Occipital lobe (tissue), 2 donors: Measurements from ENCODE around the gene C19orf33. TPM values are rescaled to one million over a fixed set of nuclear protein-coding genes. Genes with fewer than 3 reads are reported as not detected.

Experiments used
- DNase-seq: peaks from one replicate; lab custom pipeline; 2025; lab: John Stamatoyannopoulos, UW
- total RNA-seq: library from RNA; depleted of rRNA; stranded (reverse); fragments of >200 nt; gene quantifications from one replicate; pipeline ENCODE4 v1.2.3, GENCODE V29; 2014

Gene C19orf33
- total RNA-seq, 1 donor from 2014 or later = not detected

- no peak for DNase-seq
These were observed 5.0 kb downstream of the C19orf33 start for GRCh38 chr19:38308926-38309614.

- no peak for DNase-seq
These were observed 5.7 kb downstream of the C19orf33 start for GRCh38 chr19:38309615-38310278.

GRCh38 chr19:38310279-38310670 is 6.2 kb downstream of the C19orf33 start:
- DNase-seq = no peak

- DNase-seq = no peak
These were observed 6.9 kb downstream of the C19orf33 start for GRCh38 chr19:38310986-38311385.

DNA sequence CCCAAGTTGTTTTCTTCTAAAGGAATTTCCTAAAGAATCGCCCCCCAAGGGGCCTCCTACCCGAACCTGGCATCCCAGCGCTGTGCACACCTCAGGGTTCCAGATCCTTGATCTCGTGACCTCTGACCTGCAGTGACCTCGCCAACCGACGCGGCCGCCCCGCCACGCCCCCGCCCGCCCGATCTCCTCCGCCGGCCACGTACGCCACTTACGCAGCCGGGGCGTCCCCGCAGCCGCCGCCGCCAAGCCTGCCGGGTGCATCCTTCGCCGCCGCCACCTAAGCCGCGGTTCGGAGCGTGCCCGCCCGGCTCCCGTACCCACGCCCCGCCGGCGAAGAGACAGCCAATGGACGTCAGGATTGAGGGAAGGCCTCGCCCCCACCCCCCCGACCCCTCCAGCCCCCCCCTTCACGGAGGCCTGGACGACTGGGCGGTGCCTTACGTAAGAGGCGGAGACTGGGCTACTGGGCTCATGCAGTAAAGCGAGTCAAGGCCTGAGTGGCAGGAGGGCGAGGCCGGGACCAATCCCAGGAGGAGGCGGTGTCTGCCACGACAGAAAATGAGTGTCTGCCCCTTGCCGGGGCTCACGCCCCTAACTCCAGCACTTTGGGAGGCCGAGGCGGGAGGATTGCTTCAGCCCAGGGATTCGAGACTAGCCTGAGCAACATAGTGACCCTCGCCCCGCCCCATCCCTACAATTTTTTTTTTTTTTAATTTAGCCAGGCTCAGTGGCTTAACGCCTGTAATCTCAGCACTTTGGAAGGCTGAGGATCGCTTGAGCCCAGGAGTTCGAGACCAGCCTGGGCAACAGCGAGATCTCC is 11.8 kb downstream of the C19orf33 start, which contains the start of gene YIF1B:
TSS of gene YIF1B (minus strand) at position 291 of the 820 bp plus-strand sequence. CDS start at position 261, 30 bp downstream.
- DNase-seq = peak; percentile 99

DNA sequence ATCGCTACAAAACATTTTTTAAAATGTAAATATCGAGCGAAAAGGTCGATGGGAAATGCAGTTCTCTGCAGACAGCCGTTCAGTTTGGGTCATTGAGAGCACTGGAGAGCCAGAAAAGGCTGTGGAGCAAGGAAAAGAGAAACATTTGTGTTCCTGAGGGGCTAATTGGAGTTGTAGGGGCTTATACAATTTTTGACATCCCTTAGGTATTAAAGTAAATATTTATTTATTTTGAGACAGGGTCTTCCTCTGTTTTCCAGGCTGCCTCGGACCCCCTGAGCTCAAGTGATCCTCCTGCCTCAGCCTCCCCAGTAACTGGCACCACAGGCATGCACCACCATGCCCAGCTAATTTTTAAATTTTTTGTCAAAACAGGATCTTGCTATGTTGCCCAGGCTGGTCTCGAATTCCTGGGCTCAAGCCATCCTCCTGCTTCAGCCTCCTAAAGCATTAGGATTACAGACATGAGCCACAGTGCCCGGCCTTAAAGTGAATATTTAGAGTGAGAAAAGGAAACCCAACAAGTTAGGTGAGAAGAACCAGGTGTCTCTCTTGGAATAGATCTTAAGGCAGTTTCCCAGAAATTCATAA is 12.5 kb downstream of the C19orf33 start:
- DNase-seq = no peak

- DNase-seq = no peak
These were observed 13.1 kb downstream of the C19orf33 start for GRCh38 chr19:38317104-38317612.

- no peak for DNase-seq
These were observed 14.6 kb downstream of the C19orf33 start for GRCh38 chr19:38318660-38319059.

GRCh38 chr19:38319421-38320258 is 15.6 kb downstream of the C19orf33 start, which contains the start of gene KCNK6:
KCNK6 (plus strand) TSS chr19:38319845; CDS start chr19:38319951, 106 bp downstream.
- DNase-seq = peak; percentile 23

GRCh38 chr19:38320969-38321339 is 16.9 kb downstream of the C19orf33 start:
- no peak for DNase-seq

DNA sequence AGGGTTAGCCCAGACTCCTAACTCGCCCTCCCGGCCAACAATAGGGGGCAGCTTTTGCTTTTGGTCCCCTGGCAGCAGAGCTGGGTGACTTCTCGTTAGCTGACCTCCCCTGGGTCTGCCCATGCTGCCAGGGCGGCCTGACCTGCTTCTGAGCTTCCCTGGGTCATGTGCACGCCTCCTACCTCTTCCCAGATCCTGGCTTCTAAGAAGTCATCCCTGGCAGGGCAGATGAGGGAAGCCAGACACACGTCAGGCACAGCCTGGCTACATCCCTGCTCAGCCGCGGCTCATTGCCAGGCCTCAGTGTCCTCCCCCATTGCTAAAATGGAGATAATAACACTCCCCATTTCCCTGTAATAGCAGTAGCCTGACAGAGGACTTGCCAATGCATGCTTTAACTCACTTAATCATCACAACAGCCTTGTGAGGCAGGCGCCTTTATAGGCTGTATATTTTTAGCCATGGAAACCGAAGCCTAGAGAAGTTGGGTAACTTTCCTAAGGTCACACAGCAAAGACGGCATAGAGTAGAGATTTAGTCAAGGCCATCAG is 17.7 kb downstream of the C19orf33 start:
- DNase-seq = peak; percentile 15

DNA sequence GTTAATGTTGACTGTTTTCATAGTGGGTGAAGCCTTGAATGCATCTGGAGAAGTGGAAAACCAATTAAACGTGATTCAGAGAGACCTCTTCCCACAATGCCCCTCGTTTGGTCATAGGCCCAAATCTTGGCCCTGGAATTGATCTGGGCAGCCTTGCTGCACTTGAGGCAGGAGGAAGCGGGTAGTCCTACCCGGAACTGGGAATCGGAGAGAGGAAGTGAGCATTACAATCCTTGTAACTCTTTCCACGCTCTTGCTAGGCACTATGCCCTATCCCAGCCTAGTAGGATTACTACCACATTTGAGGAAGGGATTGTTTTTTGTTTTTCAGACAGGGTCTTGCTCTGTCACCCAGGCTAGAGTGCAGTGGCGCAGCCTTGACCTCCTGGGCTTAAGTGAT is 19.2 kb downstream of the C19orf33 start:
- DNase-seq = no peak

GRCh38 chr19:38324431-38324830 is 20.4 kb downstream of the C19orf33 start:
- DNase-seq = no peak

DNA sequence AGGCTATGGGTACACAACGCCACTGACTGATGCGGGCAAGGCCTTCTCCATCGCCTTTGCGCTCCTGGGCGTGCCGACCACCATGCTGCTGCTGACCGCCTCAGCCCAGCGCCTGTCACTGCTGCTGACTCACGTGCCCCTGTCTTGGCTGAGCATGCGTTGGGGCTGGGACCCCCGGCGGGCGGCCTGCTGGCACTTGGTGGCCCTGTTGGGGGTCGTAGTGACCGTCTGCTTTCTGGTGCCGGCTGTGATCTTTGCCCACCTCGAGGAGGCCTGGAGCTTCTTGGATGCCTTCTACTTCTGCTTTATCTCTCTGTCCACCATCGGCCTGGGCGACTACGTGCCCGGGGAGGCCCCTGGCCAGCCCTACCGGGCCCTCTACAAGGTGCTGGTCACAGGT is 22.5 kb downstream of the C19orf33 start:
- no peak for DNase-seq

DNA sequence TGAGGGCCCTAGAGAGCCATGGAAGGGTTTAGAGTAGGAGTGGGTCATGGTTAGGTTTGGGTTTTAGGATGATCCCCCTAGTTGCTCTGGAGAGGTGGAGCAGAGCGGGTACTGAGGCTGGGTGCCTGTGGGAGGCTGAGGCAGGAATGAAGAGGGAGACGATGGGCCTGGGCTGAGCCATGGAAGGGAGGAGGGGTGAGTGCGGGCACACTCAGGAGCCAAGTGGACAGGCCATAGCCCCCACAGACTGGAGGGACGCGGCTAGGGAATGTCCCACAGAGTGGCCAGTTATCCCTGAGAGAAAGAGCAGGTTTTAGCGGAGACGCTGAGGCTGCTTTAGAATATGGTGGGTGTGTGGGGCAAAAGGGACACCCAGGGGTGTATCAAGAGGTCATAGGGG is 25.6 kb downstream of the C19orf33 start:
- no peak for DNase-seq

- DNase-seq = no peak
These were observed 27.7 kb downstream of the C19orf33 start for GRCh38 chr19:38331728-38332127.

DNA sequence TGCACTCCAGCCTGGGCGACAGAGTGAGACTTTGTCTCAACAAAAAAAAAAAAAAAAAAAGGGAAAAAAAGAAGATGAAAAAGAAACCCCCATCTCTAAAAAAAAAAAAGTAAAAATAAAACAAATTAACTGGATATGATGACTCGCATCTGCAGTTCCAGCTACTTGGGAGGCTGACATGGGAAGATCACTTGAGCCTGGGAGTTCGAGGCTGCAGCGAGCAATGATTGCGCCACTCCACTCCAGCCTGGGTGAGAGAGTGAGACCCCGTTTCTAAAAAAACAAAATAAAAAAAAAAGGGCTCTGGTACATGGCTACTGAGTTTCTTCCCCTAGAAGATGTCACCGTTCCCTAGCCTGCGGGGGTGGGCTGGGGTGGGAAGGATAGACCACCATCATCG is 29.2 kb downstream of the C19orf33 start:
- DNase-seq = no peak

GRCh38 chr19:38335949-38336637 is 32.0 kb downstream of the C19orf33 start:
- peak; percentile 93 for DNase-seq

DNA sequence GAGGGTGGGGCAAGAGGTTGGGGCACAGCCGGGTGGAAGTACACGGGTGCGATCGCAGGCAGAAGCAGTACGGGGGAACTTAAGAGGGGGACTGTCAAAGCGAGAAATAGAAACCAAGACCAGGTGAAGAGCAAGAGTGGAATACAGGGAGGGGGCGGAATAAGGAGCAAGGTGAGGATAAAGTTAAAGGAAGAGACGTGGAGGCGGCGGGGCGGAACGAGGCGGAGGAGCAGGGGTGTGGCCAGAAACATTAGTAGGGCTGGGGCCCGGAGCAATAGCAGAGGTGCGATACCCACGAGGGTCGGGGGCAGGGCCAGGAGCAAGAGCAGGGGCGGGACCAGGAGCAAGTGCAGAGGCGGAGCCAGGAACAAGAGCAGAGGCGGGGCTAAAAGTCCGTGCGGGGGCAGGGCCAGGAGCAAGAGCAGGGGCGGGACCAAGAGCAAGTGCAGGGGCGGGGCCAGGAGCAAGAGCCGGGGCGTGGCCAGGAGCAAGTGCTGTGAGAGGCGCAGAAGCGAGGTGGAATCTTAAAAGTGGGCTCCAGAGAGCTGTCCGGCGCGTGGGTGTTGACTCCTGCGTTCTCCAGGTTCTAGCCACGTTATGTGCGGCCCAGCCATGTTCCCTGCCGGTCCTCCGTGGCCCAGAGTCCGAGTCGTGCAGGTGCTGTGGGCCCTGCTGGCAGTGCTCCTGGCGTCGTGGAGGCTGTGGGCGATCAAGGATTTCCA is 32.7 kb downstream of the C19orf33 start:
- DNase-seq = peak; percentile 86
